Central memory CD8-positive, alpha-beta T cell (primary cell): ENCODE results near the gene NAA60.

Source experiments
- ATAC-seq: fragments of 150-1000 bp; cut with Tn5 transposase; replicated peaks from 2 replicates; pipeline ENCODE4 v1.10.0; 2022; ENCODE audit warnings: mild to moderate bottlenecking, moderate FRiP score, moderate number of reproducible peaks; ENCODE audit not compliant: poor library complexity, severe bottlenecking; ENCODE audit errors: extremely low read depth
- DNase-seq, 2 donors: peaks; one replicate each; pipeline ENCODE4 v3.0.0; 2021; ENCODE audit warnings: low spot score in 2 of 2
- H3K27ac Mint-ChIP-seq: one replicate; pipeline ENCODE4 v1.8.0; 2022; ENCODE audit warnings: low read depth, mild to moderate bottlenecking, moderate library complexity, mixed read lengths
- H3K27me3 Mint-ChIP-seq: one replicate; pipeline ENCODE4 v1.8.0; 2022; ENCODE audit warnings: mixed read lengths
- H3K36me3 Mint-ChIP-seq: one replicate; pipeline ENCODE4 v1.8.0; 2022; ENCODE audit warnings: mild to moderate bottlenecking, moderate library complexity, mixed read lengths; ENCODE audit not compliant: insufficient read depth
- H3K4me1 Mint-ChIP-seq: one replicate; pipeline ENCODE4 v1.8.0; 2022; ENCODE audit warnings: mixed read lengths
- H3K4me3 Mint-ChIP-seq: one replicate; pipeline ENCODE4 v1.8.0; 2022; ENCODE audit warnings: mild to moderate bottlenecking, moderate library complexity, mixed read lengths
- H3K9me3 Mint-ChIP-seq: one replicate; pipeline ENCODE4 v1.8.0; 2022; ENCODE audit warnings: mixed read lengths

Gene NAA60

DNA sequence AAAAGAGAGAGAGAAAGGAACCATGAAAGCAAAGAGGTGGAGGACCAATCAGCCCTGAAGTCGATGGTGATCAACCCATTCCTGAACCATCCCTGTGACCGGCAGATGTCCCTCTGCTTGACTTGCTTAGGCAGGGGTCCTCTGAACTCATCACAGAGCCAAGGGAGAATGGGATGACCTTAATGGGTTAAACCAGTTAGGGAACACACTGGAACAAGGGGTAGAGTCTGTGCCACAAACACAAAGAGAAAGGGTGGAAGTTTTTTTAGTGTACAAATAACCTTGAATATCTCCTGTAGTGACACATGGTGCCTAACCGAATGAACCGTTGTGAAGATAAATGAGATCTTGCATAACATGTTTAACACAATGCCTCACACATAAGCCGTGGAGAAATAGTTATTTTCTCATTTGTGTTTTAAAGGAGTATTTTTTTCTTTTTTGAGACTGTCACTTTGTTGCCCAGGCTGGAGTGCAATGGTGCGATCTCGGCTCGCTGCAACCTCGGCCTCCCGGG, 11.2 kb downstream of the NAA60 start:
- no peak overlapping the region for H3K27ac Mint-ChIP-seq
- no peaks in the 10 kb centered on the region for H3K9me3 Mint-ChIP-seq
- H3K27me3 Mint-ChIP-seq, result no peaks in the 10 kb centered on the region
- ATAC-seq, result no peak
- no peak for DNase-seq
- H3K4me3 Mint-ChIP-seq, result no peak overlapping the region
- H3K36me3 Mint-ChIP-seq, result peaks cover 20% of the 10 kb centered on the region
- peaks cover 13% of the 10 kb centered on the region for H3K4me1 Mint-ChIP-seq

DNA sequence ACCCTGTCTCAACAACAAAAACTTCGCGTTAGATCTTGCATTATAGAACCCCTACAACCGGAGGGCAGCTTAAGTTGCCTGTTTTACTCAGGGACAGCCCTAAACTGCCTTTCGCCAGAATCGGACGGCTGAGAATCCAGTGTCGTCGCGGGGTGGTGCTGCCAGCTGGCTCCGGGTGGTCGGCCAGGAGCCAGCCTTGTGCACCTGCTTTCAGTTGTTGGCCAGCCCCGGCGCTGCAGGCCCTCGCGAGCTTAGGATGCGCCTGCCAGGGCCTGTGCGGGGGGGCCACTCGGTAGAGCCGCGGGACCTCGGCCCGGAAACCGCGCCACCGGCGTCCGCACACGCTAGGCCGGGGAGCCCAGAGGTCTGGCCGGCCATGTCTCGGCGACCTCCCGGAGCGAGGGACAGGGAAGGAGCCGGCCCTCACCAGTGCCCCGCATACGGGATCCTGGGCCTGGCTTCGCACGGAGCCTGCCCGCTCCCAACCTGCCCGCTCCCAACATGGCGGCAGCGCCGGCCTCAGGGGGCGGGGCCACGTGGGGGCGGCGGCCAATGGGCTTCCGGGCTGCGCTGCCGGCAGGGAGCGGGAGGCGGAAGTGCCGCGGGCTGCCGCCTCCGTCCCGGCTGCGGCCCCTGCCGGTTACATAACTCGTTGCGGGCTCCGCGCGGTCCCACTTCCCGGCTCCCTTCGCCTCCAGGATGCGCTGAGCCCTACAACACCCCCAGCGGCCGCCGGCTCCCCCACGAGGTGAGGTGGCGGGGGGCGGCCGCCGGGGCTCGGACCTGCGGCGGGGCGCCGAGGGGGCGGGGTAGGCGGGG, 14.2 kb downstream of the NAA60 start:
- H3K9me3 Mint-ChIP-seq, result no peaks in the 10 kb centered on the region
- ATAC-seq, result peak; percentile 90
- H3K27ac Mint-ChIP-seq, result peak overlapping the region; percentile 89
- H3K27me3 Mint-ChIP-seq, result no peaks in the 10 kb centered on the region
- peaks cover 15% of the 10 kb centered on the region for H3K36me3 Mint-ChIP-seq
- peak; percentile 87 to 90 for DNase-seq
- peaks cover 40% of the 10 kb centered on the region for H3K4me1 Mint-ChIP-seq
- H3K4me3 Mint-ChIP-seq, result peak overlapping the region; percentile 86

DNA sequence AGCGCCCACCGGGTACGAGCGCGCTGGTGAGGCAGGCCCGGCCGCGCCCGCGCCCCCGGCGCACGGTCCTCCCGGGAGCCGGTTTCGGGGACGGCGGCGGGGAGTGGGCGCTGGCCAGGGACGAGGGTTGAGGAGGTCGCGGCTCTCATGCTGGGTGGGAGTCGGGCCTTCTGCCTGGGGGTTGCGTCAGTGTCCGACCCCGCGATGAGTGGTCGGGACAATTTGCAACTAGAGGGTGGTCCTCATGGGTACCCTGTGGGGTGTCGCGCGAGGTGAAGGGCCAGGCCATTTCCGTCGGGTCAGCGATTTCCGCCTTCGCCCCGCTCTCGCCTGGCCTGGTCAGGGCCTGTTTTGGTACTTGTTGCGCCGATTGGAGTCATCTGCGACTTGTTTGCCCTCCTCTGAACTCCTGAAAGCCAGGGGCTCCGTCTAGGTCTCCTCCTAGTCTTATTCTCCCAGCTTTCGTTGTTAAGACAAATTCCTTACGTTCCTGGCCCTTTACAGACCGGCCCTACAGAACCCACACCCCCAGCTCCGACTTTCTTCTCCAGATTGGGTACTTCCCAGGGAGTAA, 14.9 kb downstream of the NAA60 start:
- Mint-ChIP-seq H3K27ac (peak overlapping the region; percentile 89), H3K4me3 (peak overlapping the region; percentile 86), H3K36me3 (peaks cover 15% of the 10 kb centered on the region), H3K4me1 (peaks cover 41% of the 10 kb centered on the region), H3K9me3 (no peaks in the 10 kb centered on the region), H3K27me3 (no peaks in the 10 kb centered on the region)
- ATAC-seq, result peak; percentile 4
- DNase-seq, result no peak

DNA sequence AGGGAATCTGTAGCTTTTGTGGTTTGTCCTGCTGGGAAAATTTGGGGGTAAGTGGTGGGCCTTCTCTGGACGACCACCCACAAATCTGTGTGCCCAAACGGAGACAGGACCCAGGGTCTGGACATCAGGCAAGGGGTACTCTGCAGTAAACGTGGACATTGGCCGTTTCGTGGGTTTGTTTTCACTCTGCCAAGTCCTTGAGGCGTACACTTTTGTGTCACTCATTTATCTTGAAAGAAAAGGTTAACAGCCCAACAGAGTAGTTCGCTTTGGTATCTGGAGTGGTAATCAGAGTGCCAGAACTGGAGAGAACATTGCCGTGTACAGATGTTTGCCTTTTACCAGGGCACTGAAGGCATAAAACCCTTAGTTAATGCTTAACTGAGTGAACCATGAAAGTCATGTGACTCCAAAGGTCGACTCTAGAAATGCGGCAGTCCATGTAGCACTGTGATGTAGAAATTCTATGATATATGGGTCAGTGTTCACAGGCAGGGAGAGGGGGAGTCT, 15.4 kb downstream of the NAA60 start:
- Mint-ChIP-seq H3K4me3 (peak overlapping the region; percentile 86), H3K9me3 (no peaks in the 10 kb centered on the region), H3K27ac (peak overlapping the region; percentile 89), H3K36me3 (peaks cover 15% of the 10 kb centered on the region), H3K27me3 (no peaks in the 10 kb centered on the region), H3K4me1 (peaks cover 41% of the 10 kb centered on the region)
- ATAC-seq, result no peak
- no peak for DNase-seq

DNA sequence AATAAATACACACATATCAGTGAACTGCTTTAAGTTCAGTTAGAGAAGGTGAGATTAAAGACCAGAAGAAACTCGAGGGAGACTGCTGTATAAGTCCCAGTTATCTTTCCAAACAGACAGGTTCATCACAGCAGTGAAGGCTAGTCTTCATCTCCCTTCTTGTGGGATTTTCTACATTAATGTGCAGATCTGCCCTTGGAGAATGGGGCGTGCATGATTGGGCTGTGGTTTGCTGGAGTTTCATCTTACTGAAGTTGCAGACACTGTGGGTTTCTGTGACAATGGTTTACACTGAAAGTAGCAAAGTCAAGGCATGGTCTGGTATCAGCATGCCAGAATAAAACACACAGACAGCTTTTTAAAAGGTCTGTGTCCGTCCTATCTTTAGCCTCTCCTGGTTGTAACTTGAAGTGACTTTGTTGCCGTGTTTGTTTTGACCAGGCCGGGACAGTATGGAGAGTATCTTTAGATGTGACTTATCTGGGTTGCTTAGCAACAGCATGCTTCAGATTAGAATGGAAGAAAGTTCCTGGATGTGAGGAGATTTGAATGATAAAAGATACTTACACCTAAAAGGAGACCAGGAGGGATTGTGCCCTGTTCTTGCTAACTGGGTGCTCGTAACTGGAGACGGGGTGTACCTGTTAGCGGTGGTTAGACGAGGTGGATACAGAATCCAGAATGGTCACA, 16.1 kb downstream of the NAA60 start:
- H3K9me3 Mint-ChIP-seq, result no peaks in the 10 kb centered on the region
- peaks cover 41% of the 10 kb centered on the region for H3K4me1 Mint-ChIP-seq
- H3K27me3 Mint-ChIP-seq, result no peaks in the 10 kb centered on the region
- DNase-seq, result no peak
- H3K4me3 Mint-ChIP-seq, result peak overlapping the region; percentile 86
- peaks cover 15% of the 10 kb centered on the region for H3K36me3 Mint-ChIP-seq
- peak overlapping the region; percentile 89 for H3K27ac Mint-ChIP-seq
- no peak for ATAC-seq

DNA sequence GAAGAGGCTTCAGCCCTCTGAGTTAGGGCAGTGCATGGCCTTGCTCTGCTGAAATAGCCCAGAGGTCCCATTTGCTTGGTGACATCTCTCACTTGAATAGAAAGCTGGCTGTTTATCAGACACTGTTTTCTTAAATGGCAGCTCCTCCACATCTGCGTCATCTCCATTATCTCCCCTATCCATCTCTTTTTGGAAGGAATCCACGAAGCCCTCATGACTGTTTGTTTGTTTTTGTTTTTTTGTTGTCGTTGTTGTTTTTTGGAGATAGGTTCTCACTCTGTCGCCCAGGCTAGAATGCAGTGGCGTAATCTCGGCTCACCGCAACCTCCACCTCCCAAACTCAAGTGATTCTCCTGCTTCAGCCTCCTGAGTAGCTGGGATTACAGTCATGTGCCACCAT, 16.6 kb downstream of the NAA60 start:
- Mint-ChIP-seq H3K27me3 (no peaks in the 10 kb centered on the region), H3K9me3 (no peaks in the 10 kb centered on the region), H3K27ac (no peak overlapping the region), H3K4me3 (peak overlapping the region; percentile 86), H3K4me1 (peaks cover 41% of the 10 kb centered on the region), H3K36me3 (peaks cover 16% of the 10 kb centered on the region)
- no peak for DNase-seq
- no peak for ATAC-seq

DNA sequence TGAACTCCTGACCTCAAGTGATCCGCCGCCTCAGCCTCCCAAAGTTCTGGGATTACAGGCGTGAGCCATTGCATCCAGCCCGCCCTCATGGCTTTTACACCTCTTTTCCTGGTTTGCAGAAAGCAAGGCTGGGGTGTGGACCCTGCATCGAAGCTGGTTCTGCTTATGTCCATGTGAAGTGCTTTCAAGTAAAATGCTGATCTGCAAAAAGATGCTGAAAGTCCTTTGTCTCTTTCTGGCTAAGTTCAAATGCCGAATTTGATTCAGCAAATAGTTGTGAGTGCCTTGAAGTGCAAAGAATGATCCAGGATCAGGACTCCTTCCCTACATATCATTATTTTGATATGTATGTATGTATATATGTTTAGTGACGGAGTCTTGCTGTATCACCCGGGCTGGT, 17.1 kb downstream of the NAA60 start:
- H3K27ac Mint-ChIP-seq, result peak overlapping the region; percentile 64
- peak overlapping the region; percentile 11 for H3K4me3 Mint-ChIP-seq
- peaks cover 41% of the 10 kb centered on the region for H3K4me1 Mint-ChIP-seq
- DNase-seq, result no peak
- ATAC-seq, result no peak
- H3K27me3 Mint-ChIP-seq, result no peaks in the 10 kb centered on the region
- H3K36me3 Mint-ChIP-seq, result peaks cover 20% of the 10 kb centered on the region
- H3K9me3 Mint-ChIP-seq, result no peaks in the 10 kb centered on the region

DNA sequence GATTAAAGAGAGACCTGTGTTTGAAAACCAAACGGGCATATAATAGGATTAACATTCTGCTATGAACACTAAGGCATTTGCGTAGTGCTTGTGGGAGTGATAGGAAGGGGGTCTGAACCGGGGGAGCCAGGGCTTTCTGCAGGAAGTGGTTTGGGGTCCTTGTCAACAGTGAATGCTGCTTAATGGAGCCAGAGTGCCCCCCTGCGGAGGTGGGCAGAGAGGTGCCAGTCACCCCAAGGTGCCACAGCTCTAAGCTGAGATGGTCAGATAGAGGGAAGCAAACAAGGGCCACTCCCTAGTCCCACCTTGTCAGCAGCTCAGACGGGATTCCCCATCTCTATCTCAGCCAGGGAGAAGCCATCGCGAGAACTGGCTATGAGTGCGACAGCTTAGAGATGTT, 17.7 kb downstream of the NAA60 start:
- DNase-seq, result peak in 1 of 2 donors; percentile 41
- no peaks in the 10 kb centered on the region for H3K27me3 Mint-ChIP-seq
- peak overlapping the region; percentile 11 for H3K4me3 Mint-ChIP-seq
- H3K4me1 Mint-ChIP-seq, result peaks cover 44% of the 10 kb centered on the region
- peak overlapping the region; percentile 64 for H3K27ac Mint-ChIP-seq
- peak; percentile 5 for ATAC-seq
- H3K36me3 Mint-ChIP-seq, result peaks cover 21% of the 10 kb centered on the region
- no peaks in the 10 kb centered on the region for H3K9me3 Mint-ChIP-seq

DNA sequence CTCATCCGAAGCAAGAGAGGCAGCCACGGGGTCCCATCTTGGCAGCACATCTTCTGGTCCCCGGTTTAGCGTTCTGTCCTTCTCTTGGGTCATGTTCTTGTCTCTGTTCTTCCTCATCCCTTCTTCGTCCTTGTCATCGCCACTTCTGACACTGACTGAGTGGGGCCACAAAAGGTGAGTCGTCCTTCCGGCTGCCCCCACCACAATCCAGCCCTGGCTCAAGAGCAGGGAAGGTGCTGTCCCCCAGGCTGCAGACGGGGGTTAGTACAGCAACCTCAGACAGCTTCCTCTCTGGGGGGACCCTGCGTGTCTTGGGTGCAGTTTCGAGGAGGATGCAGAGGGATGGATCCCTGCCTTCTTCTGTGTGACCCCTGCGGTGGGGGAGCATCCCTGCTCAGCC, 21.8 kb downstream of the NAA60 start:
- Mint-ChIP-seq H3K27me3 (no peaks in the 10 kb centered on the region), H3K27ac (no peak overlapping the region), H3K4me1 (peaks cover 59% of the 10 kb centered on the region), H3K4me3 (no peak overlapping the region), H3K36me3 (peaks cover 14% of the 10 kb centered on the region), H3K9me3 (no peaks in the 10 kb centered on the region)
- no peak for ATAC-seq
- no peak for DNase-seq

DNA sequence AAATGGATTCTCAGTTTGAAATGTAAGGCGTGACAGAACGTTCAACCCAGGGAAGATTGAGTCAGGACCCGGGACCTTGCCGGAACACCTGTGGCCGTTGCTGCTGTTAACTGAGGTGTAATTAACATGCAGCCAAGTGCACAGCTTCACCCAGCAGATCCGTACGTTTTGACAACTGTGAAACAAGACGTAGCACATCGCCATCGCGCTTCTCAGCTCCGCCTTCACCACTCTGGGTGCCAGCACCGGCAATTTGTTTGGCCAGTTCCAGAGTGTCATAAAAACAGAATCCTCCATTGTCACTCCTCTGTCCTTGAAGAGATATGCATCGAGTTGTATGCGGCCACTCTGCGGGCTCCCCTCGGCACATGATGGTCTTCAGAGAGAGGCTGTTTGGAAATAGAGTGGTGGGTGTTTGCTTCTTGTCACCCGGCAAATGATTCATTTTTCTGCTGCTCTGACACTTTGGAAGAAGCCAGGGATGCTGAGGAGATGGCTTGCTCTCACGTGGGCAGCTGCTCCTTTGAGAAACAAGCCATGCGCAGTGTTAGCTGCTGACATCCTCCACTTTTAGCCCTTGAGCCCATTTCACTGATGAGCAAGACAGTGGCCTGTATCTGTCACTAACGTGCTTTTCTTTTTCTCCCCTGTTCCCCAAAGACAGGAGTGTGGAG, 22.6 kb downstream of the NAA60 start:
- ATAC-seq (no peak), DNase-seq (no peak)
- Mint-ChIP-seq H3K4me1 (peaks cover 52% of the 10 kb centered on the region), H3K9me3 (no peaks in the 10 kb centered on the region), H3K27ac (peak overlapping the region; percentile 42), H3K36me3 (peaks cover 15% of the 10 kb centered on the region), H3K4me3 (no peak overlapping the region), H3K27me3 (no peaks in the 10 kb centered on the region)

DNA sequence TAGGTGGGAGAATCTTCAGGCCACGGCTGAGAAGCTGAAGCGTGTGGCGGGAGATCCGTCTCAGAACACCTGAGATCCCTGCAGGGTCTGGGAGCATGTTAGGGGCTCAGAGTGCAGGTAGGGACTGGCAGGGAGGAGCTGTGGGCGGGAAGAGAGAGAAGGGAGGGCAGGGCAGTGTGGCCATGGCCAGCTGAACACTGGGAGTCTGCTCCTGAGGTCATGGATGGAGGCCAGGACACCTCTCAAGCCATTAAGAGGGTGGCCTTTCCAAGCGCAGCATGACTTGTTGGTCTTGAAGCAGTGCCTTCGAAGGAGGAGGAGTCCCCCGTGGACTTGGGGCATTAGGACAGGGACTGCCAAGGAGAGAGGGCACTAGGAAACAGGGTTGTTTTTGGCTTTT, 23.7 kb downstream of the NAA60 start:
- Mint-ChIP-seq H3K4me1 (peaks cover 45% of the 10 kb centered on the region), H3K27me3 (no peaks in the 10 kb centered on the region), H3K9me3 (no peaks in the 10 kb centered on the region), H3K36me3 (peaks cover 17% of the 10 kb centered on the region), H3K4me3 (no peak overlapping the region), H3K27ac (peak overlapping the region; percentile 42)
- DNase-seq (no peak), ATAC-seq (no peak)

DNA sequence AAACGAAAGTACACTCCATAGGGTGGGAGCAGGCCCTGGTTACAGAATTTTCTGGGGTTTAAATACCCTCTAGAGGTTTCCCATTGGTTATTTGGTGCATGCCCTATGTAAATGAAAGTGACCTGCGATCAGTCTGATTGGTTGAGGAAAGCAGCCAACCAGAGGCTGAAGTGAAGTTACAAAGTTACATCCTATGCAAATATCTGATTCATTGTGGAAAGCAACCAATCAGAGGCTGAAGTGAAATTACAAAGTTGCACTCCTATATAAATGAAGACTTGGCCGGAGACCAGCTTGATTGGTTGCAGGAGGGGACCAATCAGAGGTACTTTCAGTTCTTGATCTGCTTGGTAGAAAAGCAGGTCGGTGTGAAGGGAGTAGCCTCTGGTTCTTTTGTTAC, 24.4 kb downstream of the NAA60 start:
- H3K4me3 Mint-ChIP-seq, result no peak overlapping the region
- ATAC-seq (no peak), DNase-seq (no peak)
- H3K27me3 Mint-ChIP-seq, result no peaks in the 10 kb centered on the region
- H3K36me3 Mint-ChIP-seq, result peaks cover 17% of the 10 kb centered on the region
- peaks cover 47% of the 10 kb centered on the region for H3K4me1 Mint-ChIP-seq
- H3K27ac Mint-ChIP-seq, result no peak overlapping the region
- H3K9me3 Mint-ChIP-seq, result no peaks in the 10 kb centered on the region
